ENCODE measurements around the gene MAML2. TPM values are rescaled to one million over a fixed set of nuclear protein-coding genes. Genes with fewer than 3 reads are reported as not detected.

The MAML2 gene
- total RNA-seq, 4 donors from 2014 or later: 20.0 to 33.7 (median 23.2) TPM

DNA sequence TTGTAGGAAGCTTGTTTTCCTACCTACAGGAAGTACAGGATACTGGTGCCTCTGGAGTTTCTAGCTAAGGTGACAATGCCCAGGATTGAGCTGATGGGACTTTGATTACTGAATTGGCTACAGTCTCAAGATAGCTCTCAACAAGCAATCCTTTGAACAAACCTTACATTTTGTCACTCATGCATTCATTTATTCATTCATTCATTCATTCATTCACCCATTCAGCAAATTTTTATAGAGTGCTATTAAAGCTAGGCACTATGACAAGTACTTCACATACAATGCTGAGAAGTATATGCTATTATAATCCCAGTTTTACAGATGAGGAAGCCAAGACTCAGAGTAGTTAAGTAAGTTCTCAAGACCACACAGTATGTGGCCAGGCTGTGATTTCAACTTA lies 316.0 kb downstream of the MAML2 start:
- no peak for DNase-seq (ENCODE audit: extremely low spot score)
- Histone ChIP-seq H3K27ac (replicated peaks in 1 of 4) (no peak overlapping the region), H3K36me3 (no peaks in the 10 kb centered on the region), H3K4me3 (no peak overlapping the region), H3K4me1 (no peaks in the 10 kb centered on the region), H3K27me3 (no peaks in the 10 kb centered on the region), H3K9me3 (no peaks in the 10 kb centered on the region)
- intact Hi-C loops (cut with DNase I): no loop called here
- TF ChIP-seq EP300 (IDR thresholded peaks at IDR 0.05) (no peak), POLR2AphosphoS5 (IDR thresholded peaks at IDR 0.05) (no peak), POLR2A (IDR thresholded peaks at IDR 0.05; ENCODE audit: low read depth) (no peak)
- TF ChIP-seq, protein P1, sequence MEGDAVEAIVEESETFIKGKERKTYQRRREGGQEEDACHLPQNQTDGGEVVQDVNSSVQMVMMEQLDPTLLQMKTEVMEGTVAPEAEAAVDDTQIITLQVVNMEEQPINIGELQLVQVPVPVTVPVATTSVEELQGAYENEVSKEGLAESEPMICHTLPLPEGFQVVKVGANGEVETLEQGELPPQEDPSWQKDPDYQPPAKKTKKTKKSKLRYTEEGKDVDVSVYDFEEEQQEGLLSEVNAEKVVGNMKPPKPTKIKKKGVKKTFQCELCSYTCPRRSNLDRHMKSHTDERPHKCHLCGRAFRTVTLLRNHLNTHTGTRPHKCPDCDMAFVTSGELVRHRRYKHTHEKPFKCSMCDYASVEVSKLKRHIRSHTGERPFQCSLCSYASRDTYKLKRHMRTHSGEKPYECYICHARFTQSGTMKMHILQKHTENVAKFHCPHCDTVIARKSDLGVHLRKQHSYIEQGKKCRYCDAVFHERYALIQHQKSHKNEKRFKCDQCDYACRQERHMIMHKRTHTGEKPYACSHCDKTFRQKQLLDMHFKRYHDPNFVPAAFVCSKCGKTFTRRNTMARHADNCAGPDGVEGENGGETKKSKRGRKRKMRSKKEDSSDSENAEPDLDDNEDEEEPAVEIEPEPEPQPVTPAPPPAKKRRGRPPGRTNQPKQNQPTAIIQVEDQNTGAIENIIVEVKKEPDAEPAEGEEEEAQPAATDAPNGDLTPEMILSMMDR (IDR thresholded peaks at IDR 0.05): no peak

DNA sequence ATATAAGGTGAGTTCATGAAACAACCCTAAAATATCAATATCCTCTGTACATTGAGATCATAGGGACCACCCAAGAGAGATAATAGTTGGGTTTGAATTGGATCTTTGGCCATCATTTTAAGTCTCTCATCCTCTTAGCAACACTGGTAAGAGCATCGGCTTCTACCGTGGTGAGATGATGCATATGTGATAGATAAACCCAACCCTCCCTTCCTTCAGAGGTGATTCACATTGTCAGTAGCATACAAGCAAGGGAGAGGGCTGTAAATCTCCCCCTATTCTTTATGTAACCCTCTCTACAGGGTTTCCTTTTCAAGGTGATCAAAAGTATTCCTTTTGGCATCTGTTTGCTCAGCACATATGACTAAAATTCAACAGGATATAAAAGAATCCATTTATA lies 316.7 kb downstream of the MAML2 start:
- TF ChIP-seq POLR2AphosphoS5 (IDR thresholded peaks at IDR 0.05): no peak
- TF ChIP-seq, protein P1 (IDR thresholded peaks at IDR 0.05): no peak
- no peak for TF ChIP-seq POLR2A (IDR thresholded peaks at IDR 0.05; ENCODE audit: low read depth)
- no peak for TF ChIP-seq EP300 (IDR thresholded peaks at IDR 0.05)
- Histone ChIP-seq H3K36me3 (no peaks in the 10 kb centered on the region), H3K4me1 (no peaks in the 10 kb centered on the region), H3K4me3 (no peak overlapping the region), H3K27ac (replicated peaks in 1 of 4) (no peak overlapping the region), H3K9me3 (no peaks in the 10 kb centered on the region), H3K27me3 (no peaks in the 10 kb centered on the region)
- intact Hi-C loops (cut with DNase I): no loop called here
- no peak for DNase-seq (ENCODE audit: extremely low spot score)
- 100% methylated on average over 2 of the region's 2 CpGs for WGBS

DNA sequence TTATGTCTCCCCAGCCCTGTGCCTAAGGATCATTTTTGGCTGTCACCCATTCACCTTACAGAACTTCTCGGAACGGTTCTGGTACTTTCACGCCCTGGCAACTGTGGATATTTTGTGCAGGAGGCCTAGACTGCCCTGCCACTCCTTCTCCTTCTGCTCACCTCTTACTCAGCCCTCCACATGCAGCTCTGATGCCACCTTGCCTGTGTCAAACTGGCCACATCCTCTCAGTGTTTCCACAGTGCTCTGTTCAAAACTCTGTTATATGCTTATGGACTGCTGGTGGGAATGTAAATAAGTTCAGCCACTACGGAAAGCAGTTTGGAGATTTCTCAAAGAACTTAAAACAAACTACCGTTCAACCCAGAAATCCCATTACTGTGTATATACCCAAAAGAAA lies 318.3 kb downstream of the MAML2 start:
- no peak overlapping the region for H3K4me3 ChIP-seq
- H3K27ac ChIP-seq (replicated peaks in 1 of 4): no peak overlapping the region
- DNase-seq (ENCODE audit: extremely low spot score): no peak
- no peaks in the 10 kb centered on the region for H3K9me3 ChIP-seq
- 99% methylated on average over 5 of the region's 5 CpGs for WGBS
- H3K27me3 ChIP-seq: no peaks in the 10 kb centered on the region
- H3K36me3 ChIP-seq: no peaks in the 10 kb centered on the region
- TF ChIP-seq, protein P1 (IDR thresholded peaks at IDR 0.05): no peak
- TF ChIP-seq POLR2A (IDR thresholded peaks at IDR 0.05; ENCODE audit: low read depth): no peak
- no peak for TF ChIP-seq POLR2AphosphoS5 (IDR thresholded peaks at IDR 0.05)
- no peak for TF ChIP-seq EP300 (IDR thresholded peaks at IDR 0.05)
- peaks cover 0 to 7% (median 6%) of the 10 kb centered on the region in 4 donors for H3K4me1 ChIP-seq
- intact Hi-C loops (cut with DNase I): no loop called here

DNA sequence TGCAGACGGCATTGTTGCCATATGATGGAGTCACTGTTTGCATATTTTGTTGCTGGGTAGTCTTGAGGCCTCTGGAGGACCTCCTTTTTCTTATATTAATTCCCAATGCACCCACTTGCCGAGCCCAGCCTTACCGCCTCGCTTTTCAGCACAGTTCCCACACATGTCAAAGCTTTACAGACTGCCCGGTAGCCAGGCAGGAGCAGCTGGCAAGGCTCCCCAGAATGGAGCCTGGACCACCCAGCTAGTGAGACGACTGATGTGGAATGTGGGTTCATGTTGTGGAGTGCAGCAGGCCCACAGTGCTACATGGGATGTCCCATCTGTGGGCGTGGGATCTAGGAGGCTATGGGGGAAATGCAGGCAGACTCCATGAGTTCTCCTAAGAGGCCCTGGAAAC lies 319.7 kb downstream of the MAML2 start:
- TF ChIP-seq EP300 (IDR thresholded peaks at IDR 0.05) (no peak), POLR2A (IDR thresholded peaks at IDR 0.05; ENCODE audit: low read depth) (no peak), POLR2AphosphoS5 (IDR thresholded peaks at IDR 0.05) (no peak)
- TF ChIP-seq, protein P1 (IDR thresholded peaks at IDR 0.05): no peak
- DNase-seq (ENCODE audit: extremely low spot score): no peak
- 89% methylated on average over 7 of the region's 7 CpGs for WGBS
- Histone ChIP-seq H3K9me3 (no peaks in the 10 kb centered on the region), H3K36me3 (no peaks in the 10 kb centered on the region), H3K27ac (replicated peaks in 1 of 4) (no peak overlapping the region), H3K4me1 (peaks cover 0 to 7% (median 6%) of the 10 kb centered on the region in 4 donors), H3K4me3 (no peak overlapping the region), H3K27me3 (no peaks in the 10 kb centered on the region)
- intact Hi-C loops (cut with DNase I): no loop called here

DNA sequence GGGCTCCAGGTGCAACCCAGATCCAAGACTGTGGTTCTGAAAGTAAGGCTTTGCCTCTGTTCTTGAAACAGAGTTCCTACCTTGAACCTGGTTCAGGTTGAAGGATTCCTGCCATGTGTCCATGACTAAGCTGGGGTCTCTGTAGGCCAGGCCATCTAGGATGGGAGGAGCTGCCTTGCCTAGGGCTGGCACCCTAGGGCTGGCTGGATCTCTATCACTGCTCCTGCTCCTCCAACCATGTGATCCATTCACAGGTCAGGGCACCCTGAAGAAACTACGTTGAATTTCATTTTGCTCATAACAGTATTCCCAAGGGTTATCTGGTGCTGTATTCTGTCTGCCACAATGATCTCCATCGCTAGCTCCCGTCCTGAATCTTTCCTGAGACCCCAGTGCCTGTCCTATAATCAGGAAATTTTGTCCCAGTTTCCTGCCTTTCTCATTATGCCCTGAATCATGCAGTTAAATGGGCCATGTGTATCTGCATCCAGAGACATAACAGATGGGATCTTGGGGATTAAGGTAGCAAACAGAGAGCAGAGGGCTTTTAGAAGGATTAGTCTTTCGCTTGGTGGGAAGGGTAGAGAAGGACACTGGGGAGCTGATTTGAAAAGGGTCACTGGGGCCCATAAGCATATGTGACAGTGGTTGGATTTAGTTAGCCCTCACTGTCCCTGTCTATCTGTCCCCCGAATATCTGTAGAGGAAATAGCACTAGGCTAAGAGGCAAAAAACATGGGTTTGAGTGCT lies 320.9 kb downstream of the MAML2 start:
- Histone ChIP-seq H3K4me3 (no peak overlapping the region), H3K4me1 (peaks cover 0 to 7% (median 6%) of the 10 kb centered on the region in 4 donors), H3K27ac (replicated peaks in 1 of 4) (no peak overlapping the region), H3K9me3 (no peaks in the 10 kb centered on the region), H3K27me3 (no peaks in the 10 kb centered on the region), H3K36me3 (no peaks in the 10 kb centered on the region)
- WGBS: 94% methylated on average over 5 of the region's 5 CpGs
- TF ChIP-seq EP300 (IDR thresholded peaks at IDR 0.05): no peak
- TF ChIP-seq POLR2AphosphoS5 (IDR thresholded peaks at IDR 0.05): no peak
- TF ChIP-seq POLR2A (IDR thresholded peaks at IDR 0.05; ENCODE audit: low read depth): no peak
- TF ChIP-seq, protein P1 (IDR thresholded peaks at IDR 0.05): no peak
- intact Hi-C loops (cut with DNase I): no loop called here
- no peak for DNase-seq (ENCODE audit: extremely low spot score)

Measured in esophagus muscularis mucosa (tissue), 4 donors.